CD4-positive, alpha-beta T cell (primary cell): ENCODE results near the gene HADHA. TPM values are rescaled to one million over a fixed set of nuclear protein-coding genes. Genes with fewer than 3 reads are reported as not detected.
"Not testable (repeated sequence)": the region's sequence is repeated elsewhere in the genome, so short reads cannot be mapped to it uniquely, and the experiment has no call there.

Source experiments
- ATAC-seq: fragments of 200-7000 bp; cut with Tn5 transposase; one replicate; pipeline ENCODE4 v1.10.0; 2022; ENCODE audit warnings: mild to moderate bottlenecking; ENCODE audit not compliant: poor library complexity
- CTCF ChIA-PET: fragments of 350-600 bp; sonication (Branson Sonifier 250); formaldehyde crosslinking; loops from one replicate; lab custom pipeline; 2021; ENCODE audit warnings: antibody characterized with exemption, inconsistent platforms; lab: Charles Lee
- POLR2A ChIA-PET: fragments of 350-600 bp; sonication (Branson Sonifier 250); formaldehyde crosslinking; loops from one replicate; lab custom pipeline; 2021; ENCODE audit warnings: antibody characterized with exemption, inconsistent platforms; lab: Charles Lee
- DNase-seq, 14 experiments: peaks; one replicate each; pipeline ENCODE4 v3.0.0-alpha.2; 2013 to 2020; ENCODE audit warnings: mixed read lengths in 2 of 14
- H3K27ac ChIP-seq, 2 donors: one replicate each; pipeline versions ENCODE4 v1.5.1 to v1.7.0; 2013; ENCODE audit warnings: low read length in 2 of 2, low read depth in 1 of 2, mild to moderate bottlenecking in 1 of 2
- H3K27me3 ChIP-seq, 2 experiments: 1 replicate in 1 of 2; 2 replicates in 1 of 2; pipeline versions ENCODE4 v1.6.1 to v1.7.0; 2013; ENCODE audit warnings: low read length in 2 of 2, control low read depth in 1 of 2, mild to moderate bottlenecking in 1 of 2, moderate library complexity in 1 of 2; ENCODE audit not compliant: insufficient read depth in 2 of 2, control insufficient read depth in 1 of 2
- H3K36me3 ChIP-seq: one replicate; pipeline ENCODE4 v1.6.1; 2013; ENCODE audit warnings: low read length, control low read depth; ENCODE audit not compliant: insufficient read depth
- H3K4me1 ChIP-seq: one replicate; pipeline ENCODE4 v1.6.1; 2013; ENCODE audit warnings: low read length, control low read depth; ENCODE audit not compliant: insufficient read depth
- H3K4me3 ChIP-seq: one replicate; pipeline ENCODE4 v1.5.1; 2013; ENCODE audit warnings: mild to moderate bottlenecking, low read length, moderate library complexity
- H3K9me3 ChIP-seq, 2 experiments: 1 replicate in 1 of 2; 2 replicates in 1 of 2; pipeline versions ENCODE4 v1.6.1 to v1.7.0; 2013; ENCODE audit warnings: low read length in 2 of 2, mild to moderate bottlenecking in 2 of 2, control low read depth in 1 of 2, moderate library complexity in 1 of 2; ENCODE audit not compliant: control insufficient read depth in 1 of 2, insufficient read depth in 1 of 2
- H3K27ac Mint-ChIP-seq: one replicate; pipeline ENCODE4 v1.8.0; 2020; ENCODE audit warnings: mixed read lengths
- H3K27me3 Mint-ChIP-seq: one replicate; pipeline ENCODE4 v1.8.0; 2021; ENCODE audit warnings: mixed read lengths
- H3K36me3 Mint-ChIP-seq: one replicate; pipeline ENCODE4 v1.8.0; 2021; ENCODE audit warnings: low read depth, mixed read lengths
- H3K4me1 Mint-ChIP-seq: one replicate; pipeline ENCODE4 v1.8.0; 2021; ENCODE audit warnings: low read depth, mixed read lengths
- H3K4me3 Mint-ChIP-seq: one replicate; pipeline ENCODE4 v1.8.0; 2020; ENCODE audit warnings: mild to moderate bottlenecking, mixed read lengths
- H3K9me3 Mint-ChIP-seq: one replicate; pipeline ENCODE4 v1.8.0; 2020; ENCODE audit warnings: mixed read lengths
- CTCF ChIP-seq: fragments of 200-600 bp; IDR thresholded peaks from one replicate; pipeline ENCODE4 v1.8.0; 2022; ENCODE audit warnings: antibody characterized with exemption, mild to moderate bottlenecking
- intact Hi-C, 2 experiments: fragments of 100-400 bp; cut with DNase I in 1 of 2; cut with micrococcal nuclease in 1 of 2; formaldehyde crosslinking; loops; one replicate each; pipeline versions ENCODE4 v1.15.1 to v1.9.0; 2023 to 2025; cut with DNase I, micrococcal nuclease
- total RNA-seq, 174 experiments: library from RNA in 2 of 174; stranded (reverse) in 2 of 174; gene quantifications; one replicate each; pipeline ENCODE4 v1.2.3 and lab custom pipeline; 2021 to 2026

The HADHA gene
- total RNA-seq, 2 experiments from 2014 or later: 72.4 to 73.7 TPM

- H3K4me3 Mint-ChIP-seq: no peak overlapping the region
- Histone ChIP-seq H3K27me3 (no peaks in the 10 kb centered on the region), H3K4me3 (no peak overlapping the region), H3K9me3 (no peaks in the 10 kb centered on the region), H3K36me3 (peaks cover 14% of the 10 kb centered on the region), H3K27ac (no peak overlapping the region), H3K4me1 (no peaks in the 10 kb centered on the region)
- H3K9me3 Mint-ChIP-seq: no peaks in the 10 kb centered on the region
- POLR2A ChIA-PET: no interaction called here
- ATAC-seq: no peak
- H3K27me3 Mint-ChIP-seq: no peaks in the 10 kb centered on the region
- H3K4me1 Mint-ChIP-seq: no peaks in the 10 kb centered on the region
- peak overlapping the region; percentile 30 for H3K27ac Mint-ChIP-seq
- peaks cover 35% of the 10 kb centered on the region for H3K36me3 Mint-ChIP-seq
- CTCF ChIA-PET: no interaction called here
- no peak for TF ChIP-seq CTCF
- intact Hi-C loops: no loop called here
- DNase-seq: peak in 2 of 14 experiments; percentile 8 to 23
Measured at GRCh38 chr2:26269571-26270158, 25.2 kb upstream of the HADHA start.

DNA sequence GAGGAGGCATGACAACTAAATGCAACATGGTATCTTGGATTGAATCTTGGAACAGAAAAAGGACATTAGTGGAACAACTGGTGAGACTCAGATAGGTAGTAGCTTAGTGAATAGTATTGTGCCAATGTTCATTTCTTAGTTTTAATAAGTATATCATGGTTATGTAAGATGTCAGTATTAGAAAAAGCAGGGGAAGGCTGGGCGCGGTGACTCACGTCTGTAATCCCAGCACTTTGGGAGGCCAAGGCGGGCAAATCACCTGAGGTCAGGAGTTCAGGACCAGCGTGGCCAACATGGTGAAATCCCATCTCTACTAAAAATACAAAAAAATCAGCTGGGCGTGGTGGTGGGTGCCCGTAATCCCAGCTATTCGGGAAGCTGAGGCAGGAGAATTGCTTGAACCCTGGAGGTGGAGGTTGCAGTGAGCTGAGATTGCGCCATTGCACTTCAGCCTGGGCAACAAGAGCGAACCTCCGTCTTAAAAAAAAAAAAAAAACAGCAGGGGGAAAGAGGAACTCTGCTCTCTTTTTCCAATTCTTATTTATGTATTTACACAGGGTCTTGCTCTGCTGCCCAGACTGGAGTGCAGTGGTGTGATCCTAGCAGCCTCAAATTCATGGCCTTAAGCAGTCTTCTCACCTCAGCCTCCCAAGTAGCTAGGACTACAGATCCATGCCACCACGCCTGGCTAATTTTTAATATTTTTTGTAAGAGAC is 24.4 kb upstream of the HADHA start:
- ATAC-seq, H3K9me3 Mint-ChIP-seq, DNase-seq, intact Hi-C loops, H3K27me3 ChIP-seq, H3K4me3 ChIP-seq, H3K4me1 Mint-ChIP-seq, H3K27ac Mint-ChIP-seq, POLR2A ChIA-PET, H3K4me3 Mint-ChIP-seq, H3K27ac ChIP-seq, H3K4me1 ChIP-seq, H3K9me3 ChIP-seq, H3K27me3 Mint-ChIP-seq: not testable (repeated sequence)
- peaks cover 13% of the 10 kb centered on the region for H3K36me3 ChIP-seq
- peaks cover 32% of the 10 kb centered on the region for H3K36me3 Mint-ChIP-seq
- CTCF ChIA-PET: interaction anchor here (1.6 kb wide), 1 partner anchor 12 kb away, joined by 3 read pairs; no protein-coding TSS in a partner anchor

DNA sequence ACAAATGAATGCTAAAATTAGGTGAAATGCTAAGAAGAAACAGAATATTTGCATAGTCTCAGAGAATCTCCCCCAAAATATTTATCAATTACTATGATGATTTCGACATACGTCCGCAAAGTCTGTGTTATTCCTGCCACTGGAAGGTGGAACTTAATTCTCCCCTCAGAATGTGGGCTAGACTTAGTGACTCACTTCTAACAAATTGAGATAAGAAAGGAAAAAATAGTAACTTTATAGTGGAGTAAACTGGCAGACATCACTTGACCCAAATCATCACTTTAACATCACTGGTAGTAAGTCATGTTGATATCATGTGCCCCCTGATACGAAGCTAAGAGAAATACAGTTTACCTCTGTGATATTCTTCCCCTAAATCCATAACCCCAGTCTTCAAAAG is 23.8 kb upstream of the HADHA start:
- ATAC-seq (no peak), DNase-seq (no peak)
- Histone ChIP-seq H3K9me3 (no peaks in the 10 kb centered on the region), H3K4me3 (no peak overlapping the region), H3K27me3 (no peaks in the 10 kb centered on the region), H3K4me1 (no peaks in the 10 kb centered on the region), H3K36me3 (peaks cover 18% of the 10 kb centered on the region), H3K27ac (no peak overlapping the region)
- ChIA-PET CTCF (interaction anchor here (1.6 kb wide), 1 partner anchor 12 kb away, joined by 3 read pairs; no protein-coding TSS in a partner anchor), POLR2A (no interaction called here)
- H3K27me3 Mint-ChIP-seq: no peaks in the 10 kb centered on the region
- no peaks in the 10 kb centered on the region for H3K9me3 Mint-ChIP-seq
- peaks cover 33% of the 10 kb centered on the region for H3K36me3 Mint-ChIP-seq
- H3K4me1 Mint-ChIP-seq: no peaks in the 10 kb centered on the region
- H3K4me3 Mint-ChIP-seq: no peak overlapping the region
- no peak overlapping the region for H3K27ac Mint-ChIP-seq
- intact Hi-C loops: no loop called here
- TF ChIP-seq CTCF: no peak

DNA sequence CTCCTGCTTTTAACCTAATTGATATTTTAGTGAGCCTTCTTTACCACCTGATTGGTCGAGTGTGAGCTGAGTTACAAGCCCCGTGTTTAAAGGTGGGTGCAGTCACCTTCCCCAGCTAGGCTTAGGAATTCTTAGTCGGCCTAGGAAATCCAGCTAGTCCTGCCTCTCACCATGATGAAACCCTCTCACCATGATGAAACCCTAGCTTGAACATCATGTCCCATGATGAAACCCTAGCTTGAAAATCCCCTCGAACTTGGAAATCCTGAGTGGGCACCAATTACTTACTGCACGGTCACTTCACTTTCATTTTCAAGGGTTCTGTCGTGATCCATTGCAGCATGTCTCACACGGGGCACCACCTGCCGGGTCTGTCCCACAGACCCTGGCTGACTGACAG is 14.4 kb upstream of the HADHA start:
- H3K27me3 Mint-ChIP-seq, H3K4me1 Mint-ChIP-seq, H3K4me3 ChIP-seq, DNase-seq, ATAC-seq, intact Hi-C loops, H3K27me3 ChIP-seq, H3K27ac Mint-ChIP-seq, H3K4me3 Mint-ChIP-seq, H3K9me3 Mint-ChIP-seq, H3K9me3 ChIP-seq, H3K27ac ChIP-seq, H3K4me1 ChIP-seq: not testable (repeated sequence)
- ChIA-PET POLR2A (interaction anchor here (1.2 to 1.5 kb wide), 2 partner anchors 14 to 15 kb away, joined by 3 to 4 read pairs; partner anchors contain the start of gene HADHA), CTCF (interaction anchor here (0.5 kb wide), 1 partner anchor 14 kb away, joined by 3 read pairs; no protein-coding TSS in a partner anchor)
- H3K36me3 ChIP-seq: peaks cover 37% of the 10 kb centered on the region
- peaks cover 74% of the 10 kb centered on the region for H3K36me3 Mint-ChIP-seq
